GM19035 (cell line): ENCODE results near the gene STH.

Experiments
- ATAC-seq: cut with Tn5 transposase; IDR thresholded peaks from one replicate; pipeline ENCODE4 v1.9.1; 2021; ENCODE audit not compliant: unreplicated experiment

STH gene

GRCh38 chr17:46043606-46044005 lies 44.6 kb downstream of the STH start:
- no peak for ATAC-seq

GRCh38 chr17:46044286-46044928 lies 45.4 kb downstream of the STH start:
- no peak for ATAC-seq

- ATAC-seq = no peak
These were observed 45.9 kb downstream of the STH start for GRCh38 chr17:46044989-46045388.

- no peak for ATAC-seq
These were observed 46.6 kb downstream of the STH start for GRCh38 chr17:46045639-46046038.

GRCh38 chr17:46046957-46047356 lies 47.9 kb downstream of the STH start:
- ATAC-seq = no peak

- ATAC-seq = no peak
These were observed 48.3 kb downstream of the STH start for GRCh38 chr17:46047398-46047797.

GRCh38 chr17:46047856-46048255 lies 48.8 kb downstream of the STH start:
- ATAC-seq = no peak
